GM12892 (cell line): ENCODE results near the gene PEAR1.
A peak's percentile ranks its signal among the peaks of the same experiment; 100 is the strongest.
"Not testable (repeated sequence)": the region's sequence is repeated elsewhere in the genome, so short reads cannot be mapped to it uniquely, and the experiment has no call there.

ENCODE experiments used
- DNase-seq: peaks from one replicate; pipeline ENCODE4 v3.0.0; 2011; ENCODE audit not compliant: insufficient read length
- FAIRE-seq: peaks from 2 replicates; lab custom pipeline; 2011; peaks lifted over from hg19 to GRCh38; lab: Jason Lieb, UNC
- POLR2A ChIP-seq: IDR thresholded peaks from 2 replicates; pipeline ENCODE4 v1.6.1; 2011; ENCODE audit warnings: low read depth, low read length, control low read depth
- POLR2AphosphoS5 ChIP-seq: IDR thresholded peaks from 2 replicates; pipeline ENCODE4 v1.6.1; 2011; ENCODE audit warnings: low read depth, low read length, control low read depth
- TAF1 ChIP-seq: IDR thresholded peaks from 2 replicates; pipeline ENCODE4 v1.6.1; 2011; ENCODE audit warnings: low read depth, mild to moderate bottlenecking, control low read depth, low read length, borderline replicate concordance

The PEAR1 gene

GRCh38 chr1:156923670-156924477, 30.4 kb downstream of the PEAR1 start:
- no peak for DNase-seq

GRCh38 chr1:156924478-156925153, 31.1 kb downstream of the PEAR1 start:
- no peak for TF ChIP-seq POLR2AphosphoS5
- TF ChIP-seq POLR2A, result no peak
- TF ChIP-seq TAF1, result no peak
- no peak for DNase-seq
- no peak for FAIRE-seq

More at GRCh38 chr1:156923670-156924477, 30.4 kb downstream of the PEAR1 start:
- TF ChIP-seq POLR2AphosphoS5 (no peak), POLR2A (no peak), TAF1 (no peak)
- no peak for FAIRE-seq

- no peak for FAIRE-seq
- DNase-seq, result no peak
- TF ChIP-seq POLR2A (no peak), POLR2AphosphoS5 (no peak), TAF1 (no peak)
These were observed 31.9 kb downstream of the PEAR1 start for GRCh38 chr1:156925154-156926010.

GRCh38 chr1:156926175-156926574, 32.7 kb downstream of the PEAR1 start:
- DNase-seq (no peak), FAIRE-seq (no peak)
- TF ChIP-seq POLR2AphosphoS5 (no peak), TAF1 (no peak), POLR2A (no peak)

GRCh38 chr1:156926695-156927094, 33.2 kb downstream of the PEAR1 start:
- FAIRE-seq, DNase-seq: not testable (repeated sequence)

GRCh38 chr1:156927215-156928042, 33.9 kb downstream of the PEAR1 start:
- DNase-seq, result peak; percentile 50
- TF ChIP-seq POLR2A (no peak), POLR2AphosphoS5 (no peak), TAF1 (no peak)
- peak; percentile 74 for FAIRE-seq

DNA sequence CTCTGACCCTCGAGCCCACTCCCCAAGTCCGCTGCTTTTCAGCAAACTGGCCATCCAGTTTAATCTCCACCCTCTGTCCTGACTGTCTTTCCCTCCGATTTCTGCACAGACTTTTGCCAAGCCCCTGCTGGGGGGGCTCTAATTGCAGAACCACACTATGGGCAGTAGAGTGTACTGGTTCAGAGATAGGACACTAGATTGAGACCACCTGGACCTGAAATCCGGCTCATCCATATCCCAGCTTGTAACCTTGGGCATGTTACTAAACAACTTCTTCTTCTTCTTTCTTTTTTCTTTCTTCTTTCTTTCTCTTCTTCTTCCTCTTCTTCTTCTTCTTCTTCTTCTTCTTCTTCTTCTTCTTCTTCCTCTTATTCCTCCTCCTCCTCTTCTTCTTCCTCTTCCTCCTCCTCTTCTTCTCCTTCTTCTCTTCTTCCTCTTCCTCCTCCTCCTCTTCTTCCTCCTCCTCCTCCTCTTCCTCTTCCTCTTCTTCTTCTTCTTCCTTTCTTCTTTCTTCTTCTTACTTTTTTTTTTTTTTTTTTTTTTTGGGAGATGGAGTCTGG, 34.6 kb downstream of the PEAR1 start:
- no peak for FAIRE-seq
- DNase-seq, result no peak
- TF ChIP-seq TAF1 (no peak), POLR2A (no peak), POLR2AphosphoS5 (no peak)

- TF ChIP-seq POLR2A, result no peak
- TF ChIP-seq TAF1, result no peak
- TF ChIP-seq POLR2AphosphoS5, result no peak
- DNase-seq, result no peak
- FAIRE-seq, result no peak
These were observed 36.2 kb downstream of the PEAR1 start for GRCh38 chr1:156929596-156930238.

GRCh38 chr1:156930483-156930882, 37.0 kb downstream of the PEAR1 start:
- DNase-seq (no peak), FAIRE-seq (no peak)
- no peak for TF ChIP-seq POLR2A
- TF ChIP-seq POLR2AphosphoS5, result no peak
- no peak for TF ChIP-seq TAF1

DNA sequence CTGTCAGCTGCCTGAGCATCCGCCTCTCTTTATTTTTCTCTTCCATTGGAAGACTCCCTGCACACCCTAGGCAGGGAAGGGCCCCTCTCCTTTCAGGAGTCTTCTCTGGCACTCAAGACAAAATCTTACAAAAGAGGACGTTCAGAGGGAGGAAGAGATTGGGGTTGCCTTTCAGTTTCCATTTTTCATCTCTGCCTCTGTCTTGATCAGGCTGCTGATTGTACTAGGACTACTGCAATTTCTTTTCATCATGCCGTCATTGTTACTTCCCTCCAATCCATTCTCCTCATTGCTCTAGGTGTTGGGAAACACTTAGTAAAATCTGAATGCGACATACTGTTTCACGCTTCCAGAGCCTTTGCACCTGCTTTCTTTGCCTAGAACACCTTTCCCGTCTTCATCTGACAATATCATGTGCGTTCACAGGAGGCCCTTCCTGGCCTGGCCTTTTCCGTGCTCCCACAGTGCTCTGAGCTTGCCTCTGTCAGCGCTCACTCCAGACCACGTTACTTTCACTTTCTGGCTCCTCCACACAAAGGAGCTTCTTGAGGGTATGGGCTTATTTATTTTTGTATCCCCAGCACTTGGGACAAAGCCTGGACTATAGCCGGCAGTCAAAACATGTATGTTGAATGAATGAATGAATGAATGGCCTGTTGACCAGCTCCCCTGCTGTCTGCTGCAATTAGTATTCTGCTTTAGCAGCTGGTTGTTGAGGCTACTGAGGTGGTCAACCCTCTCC, 37.9 kb downstream of the PEAR1 start:
- DNase-seq (no peak), FAIRE-seq (peak; percentile 9)
- TF ChIP-seq TAF1 (no peak), POLR2A (no peak), POLR2AphosphoS5 (no peak)
